ENCODE measurements around the gene SSX7.
"Not testable (repeated sequence)": the region's sequence is repeated elsewhere in the genome, so short reads cannot be mapped to it uniquely, and the experiment has no call there.

The SSX7 gene

GRCh38 chrX:52654800-52655199, at the start of gene SSX7:
Gene SSX7 (minus strand): TSS chrX:52654900. CDS start chrX:52653472, 1,428 bp downstream.
- not testable (repeated sequence) for DNase-seq

GRCh38 chrX:52692034-52692433, 37.3 kb upstream of the SSX7 start:
- DNase-seq = not testable (repeated sequence)

GRCh38 chrX:52662218-52662617, 7.5 kb upstream of the SSX7 start:
- not testable (repeated sequence) for DNase-seq

- not testable (repeated sequence) for DNase-seq
Measured at GRCh38 chrX:52655475-52655874, 775 bp upstream of the SSX7 start.

GRCh38 chrX:52650676-52651075, 4.0 kb downstream of the SSX7 start:
- DNase-seq = not testable (repeated sequence)

GRCh38 chrX:52648956-52649355, 5.7 kb downstream of the SSX7 start:
- not testable (repeated sequence) for DNase-seq

- not testable (repeated sequence) for DNase-seq
Measured at GRCh38 chrX:52628483-52628882, 26.2 kb downstream of the SSX7 start.

- DNase-seq = not testable (repeated sequence)
Measured at GRCh38 chrX:52620661-52621060, 34.0 kb downstream of the SSX7 start.

- no peak for DNase-seq
Measured at GRCh38 chrX:52608961-52609360, 45.7 kb downstream of the SSX7 start.

- DNase-seq = not testable (repeated sequence)
Measured at GRCh38 chrX:52603151-52603550, 51.5 kb downstream of the SSX7 start.

- DNase-seq = no peak
Measured at GRCh38 chrX:52598886-52599285, 55.8 kb downstream of the SSX7 start.

- DNase-seq = no peak
Measured at GRCh38 chrX:52594658-52595057, 60.0 kb downstream of the SSX7 start.
